ENCODE results near the gene GLUD1. TPM values are rescaled to one million over a fixed set of nuclear protein-coding genes. Genes with fewer than 3 reads are reported as not detected.

Gene GLUD1
- polyA plus RNA-seq, 3 donors = 63.6 to 175 (median 163) TPM

GRCh38 chr10:87093632-87094372 lies 841 bp downstream of the GLUD1 start:
- intact Hi-C loops (cut with micrococcal nuclease) = loop anchor here (5.0 to 10.0 kb wide), 2 partner anchors 119 to 122 kb away; no protein-coding TSS in a partner anchor
- H3K27ac ChIP-seq (ENCODE audit: low read depth in 1 of 2, low read length in 2 of 2) = peak overlapping the region; percentile 90 to 94
- H4K20me1 ChIP-seq (ENCODE audit: insufficient read depth, low read length) = peaks cover 53% of the 10 kb centered on the region
- Mint-ChIP-seq H3K9me3 (no peaks in the 10 kb centered on the region), H3K27me3 (ENCODE audit: low read depth in 3 of 3) (no peaks in the 10 kb centered on the region), H3K36me3 (peaks cover 17 to 27% of the 10 kb centered on the region in 2 donors), H3K4me1 (peaks cover 39% of the 10 kb centered on the region), H3K27ac (peak overlapping the region; percentile 85 to 98 (median 97)), H3K4me3 (peak overlapping the region; percentile 88 to 90)
- H3K79me2 ChIP-seq (ENCODE audit: insufficient read depth, low read length) = peaks cover 78% of the 10 kb centered on the region
- WGBS (ENCODE audit: insufficient coverage) = under 1% methylated on average over 30 of the region's 39 CpGs
- H3K36me3 ChIP-seq (replicated peaks in 1 of 2; ENCODE audit: control insufficient read depth in 1 of 2, insufficient read depth in 2 of 2, low read length in 2 of 2) = peaks cover 11 to 31% of the 10 kb centered on the region in 2 donors
- peak overlapping the region; percentile 78 for H2AFZ ChIP-seq (ENCODE audit: insufficient read depth, low read depth, low read length, poor library complexity, severe bottlenecking)
- H3K4me2 ChIP-seq (replicated peaks; ENCODE audit: extremely low read depth, low read length, poor library complexity, severe bottlenecking) = peak overlapping the region; percentile 92
- peaks cover 38 to 48% of the 10 kb centered on the region in 2 donors for H3K4me1 ChIP-seq (ENCODE audit: control insufficient read depth in 1 of 2, insufficient read depth in 2 of 2, low read length in 2 of 2)
- peak; percentile 25 to 50 (median 35) for DNase-seq
- peak overlapping the region; percentile 95 for H3K9ac ChIP-seq (ENCODE audit: insufficient read depth, low read length, poor library complexity, severe bottlenecking)
- H3K9me3 ChIP-seq (replicated peaks in 1 of 2; ENCODE audit: control insufficient read depth in 1 of 2, insufficient read depth in 1 of 2, low read length in 2 of 2) = no peaks in the 10 kb centered on the region
- no peaks in the 10 kb centered on the region for H3K27me3 ChIP-seq (ENCODE audit: control insufficient read depth in 2 of 2, insufficient read depth in 2 of 2, low read length in 2 of 2)
- TF ChIP-seq, protein P1, sequence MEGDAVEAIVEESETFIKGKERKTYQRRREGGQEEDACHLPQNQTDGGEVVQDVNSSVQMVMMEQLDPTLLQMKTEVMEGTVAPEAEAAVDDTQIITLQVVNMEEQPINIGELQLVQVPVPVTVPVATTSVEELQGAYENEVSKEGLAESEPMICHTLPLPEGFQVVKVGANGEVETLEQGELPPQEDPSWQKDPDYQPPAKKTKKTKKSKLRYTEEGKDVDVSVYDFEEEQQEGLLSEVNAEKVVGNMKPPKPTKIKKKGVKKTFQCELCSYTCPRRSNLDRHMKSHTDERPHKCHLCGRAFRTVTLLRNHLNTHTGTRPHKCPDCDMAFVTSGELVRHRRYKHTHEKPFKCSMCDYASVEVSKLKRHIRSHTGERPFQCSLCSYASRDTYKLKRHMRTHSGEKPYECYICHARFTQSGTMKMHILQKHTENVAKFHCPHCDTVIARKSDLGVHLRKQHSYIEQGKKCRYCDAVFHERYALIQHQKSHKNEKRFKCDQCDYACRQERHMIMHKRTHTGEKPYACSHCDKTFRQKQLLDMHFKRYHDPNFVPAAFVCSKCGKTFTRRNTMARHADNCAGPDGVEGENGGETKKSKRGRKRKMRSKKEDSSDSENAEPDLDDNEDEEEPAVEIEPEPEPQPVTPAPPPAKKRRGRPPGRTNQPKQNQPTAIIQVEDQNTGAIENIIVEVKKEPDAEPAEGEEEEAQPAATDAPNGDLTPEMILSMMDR (IDR thresholded peaks at IDR 0.05) = no peak
- H3K4me3 ChIP-seq (replicated peaks in 1 of 3; ENCODE audit: low read depth in 2 of 3, low read length in 3 of 3) = peak overlapping the region; percentile 52 to 82 (median 73)

DNA sequence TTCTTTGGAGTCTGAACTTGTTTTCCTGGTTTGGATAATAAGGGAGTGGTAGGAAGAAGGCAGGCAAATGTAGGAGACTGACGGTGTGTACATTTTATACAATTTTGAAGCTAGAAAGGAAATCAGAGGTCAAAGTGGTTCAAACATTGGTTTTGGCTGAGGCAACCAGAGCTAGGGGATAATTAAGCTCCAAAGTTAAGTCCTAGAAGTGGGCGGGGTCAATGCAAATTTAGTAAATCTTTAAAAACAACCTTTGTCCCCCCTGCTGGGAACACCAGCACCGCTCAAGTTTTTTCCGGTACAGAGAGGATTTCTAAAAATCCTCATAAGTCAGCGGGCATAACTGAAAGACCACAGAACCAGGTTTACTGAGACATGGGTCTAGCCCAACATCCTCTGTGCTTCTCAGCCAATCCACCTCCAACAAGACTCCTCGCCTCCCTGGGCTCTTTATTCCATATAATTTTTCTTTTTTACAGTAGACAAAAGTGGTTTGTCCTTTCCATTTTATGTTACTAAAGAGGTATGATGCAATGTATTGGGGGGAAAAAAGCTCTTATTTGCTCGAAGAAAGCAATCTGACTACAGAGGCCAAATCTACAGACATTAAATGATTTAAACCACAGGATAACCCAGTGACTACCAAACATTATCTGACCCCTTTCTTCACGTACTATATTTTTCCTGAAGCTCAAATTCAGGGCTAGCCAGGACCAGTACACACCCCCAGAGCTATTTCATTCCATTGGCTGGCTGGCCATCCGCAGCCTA lies 1.6 kb downstream of the GLUD1 start:
- peak overlapping the region in 1 of 2 donors; percentile 94 for H3K27ac ChIP-seq (ENCODE audit: low read depth in 1 of 2, low read length in 2 of 2)
- no peaks in the 10 kb centered on the region for H3K9me3 ChIP-seq (replicated peaks in 1 of 2; ENCODE audit: control insufficient read depth in 1 of 2, insufficient read depth in 1 of 2, low read length in 2 of 2)
- TF ChIP-seq, protein P1 (IDR thresholded peaks at IDR 0.05) = no peak
- peak overlapping the region; percentile 56 for H2AFZ ChIP-seq (ENCODE audit: insufficient read depth, low read depth, low read length, poor library complexity, severe bottlenecking)
- no peaks in the 10 kb centered on the region for H3K27me3 ChIP-seq (ENCODE audit: control insufficient read depth in 2 of 2, insufficient read depth in 2 of 2, low read length in 2 of 2)
- Mint-ChIP-seq H3K27ac (peak overlapping the region; percentile 47 to 92 (median 88)), H3K4me3 (peak overlapping the region; percentile 88 to 90), H3K36me3 (peaks cover 18 to 28% of the 10 kb centered on the region in 2 donors), H3K9me3 (no peaks in the 10 kb centered on the region), H3K27me3 (ENCODE audit: low read depth in 3 of 3) (no peaks in the 10 kb centered on the region), H3K4me1 (peaks cover 39% of the 10 kb centered on the region)
- intact Hi-C loops (cut with micrococcal nuclease) = loop anchor here (5.0 to 10.0 kb wide), 2 partner anchors 118 to 121 kb away; no protein-coding TSS in a partner anchor
- H3K4me2 ChIP-seq (replicated peaks; ENCODE audit: extremely low read depth, low read length, poor library complexity, severe bottlenecking) = peak overlapping the region; percentile 92
- H3K79me2 ChIP-seq (ENCODE audit: insufficient read depth, low read length) = peaks cover 86% of the 10 kb centered on the region
- WGBS (ENCODE audit: insufficient coverage) = 7% methylated on average over 6 of the region's 9 CpGs
- peak overlapping the region; percentile 52 to 82 (median 73) for H3K4me3 ChIP-seq (replicated peaks in 1 of 3; ENCODE audit: low read depth in 2 of 3, low read length in 3 of 3)
- peak overlapping the region; percentile 95 for H3K9ac ChIP-seq (ENCODE audit: insufficient read depth, low read length, poor library complexity, severe bottlenecking)
- DNase-seq = peak in 1 of 3 donors; percentile 21
- peaks cover 12 to 31% of the 10 kb centered on the region in 2 donors for H3K36me3 ChIP-seq (replicated peaks in 1 of 2; ENCODE audit: control insufficient read depth in 1 of 2, insufficient read depth in 2 of 2, low read length in 2 of 2)
- H3K4me1 ChIP-seq (ENCODE audit: control insufficient read depth in 1 of 2, insufficient read depth in 2 of 2, low read length in 2 of 2) = peaks cover 38 to 48% of the 10 kb centered on the region in 2 donors
- H4K20me1 ChIP-seq (ENCODE audit: insufficient read depth, low read length) = peaks cover 61% of the 10 kb centered on the region
